ENCODE results near the gene RIIAD1.
A peak's percentile ranks its signal among the peaks of the same experiment; 100 is the strongest.
"Not testable (repeated sequence)": the region's sequence is repeated elsewhere in the genome, so short reads cannot be mapped to it uniquely, and the experiment has no call there.

Gene RIIAD1

GRCh38 chr1:151720974-151721787 is at the start of gene RIIAD1:
RIIAD1 (plus strand) TSS chr1:151721522; CDS start chr1:151721537, 15 bp downstream.
- FAIRE-seq, result no peak

- FAIRE-seq, result no peak
These were observed 47.9 kb upstream of the RIIAD1 start for GRCh38 chr1:151673407-151673806.

GRCh38 chr1:151680391-151680790 is 40.9 kb upstream of the RIIAD1 start:
- no peak for FAIRE-seq

GRCh38 chr1:151680826-151681225 is 40.5 kb upstream of the RIIAD1 start:
- FAIRE-seq, result peak; percentile 5

- no peak for FAIRE-seq
These were observed 39.4 kb upstream of the RIIAD1 start for GRCh38 chr1:151681923-151682322.

GRCh38 chr1:151682901-151683300 is 38.4 kb upstream of the RIIAD1 start:
- not testable (repeated sequence) for FAIRE-seq

GRCh38 chr1:151684128-151684527 is 37.2 kb upstream of the RIIAD1 start:
- peak; percentile 29 for FAIRE-seq

GRCh38 chr1:151686561-151686960 is 34.8 kb upstream of the RIIAD1 start:
- FAIRE-seq, result no peak

GRCh38 chr1:151689494-151689893 is 31.8 kb upstream of the RIIAD1 start:
- no peak for FAIRE-seq

- FAIRE-seq, result no peak
These were observed 29.1 kb upstream of the RIIAD1 start for GRCh38 chr1:151692226-151692625.

GRCh38 chr1:151693057-151693651 is 28.2 kb upstream of the RIIAD1 start:
- FAIRE-seq, result peak; percentile 90

- FAIRE-seq, result no peak
These were observed 19.8 kb upstream of the RIIAD1 start for GRCh38 chr1:151701515-151701914.

- FAIRE-seq, result no peak
These were observed 18.4 kb upstream of the RIIAD1 start for GRCh38 chr1:151702936-151703335.

- FAIRE-seq, result no peak
These were observed 17.5 kb upstream of the RIIAD1 start for GRCh38 chr1:151703813-151704212.

- FAIRE-seq, result no peak
These were observed 17.1 kb upstream of the RIIAD1 start for GRCh38 chr1:151704246-151704645.

GRCh38 chr1:151705146-151705545 is 16.2 kb upstream of the RIIAD1 start:
- FAIRE-seq, result no peak

- FAIRE-seq, result no peak
These were observed 15.4 kb upstream of the RIIAD1 start for GRCh38 chr1:151705753-151706463.

- no peak for FAIRE-seq
These were observed 14.6 kb upstream of the RIIAD1 start for GRCh38 chr1:151706464-151707415.

- FAIRE-seq, result no peak
These were observed 13.7 kb upstream of the RIIAD1 start for GRCh38 chr1:151707541-151708065.

- FAIRE-seq, result no peak
These were observed 12.4 kb upstream of the RIIAD1 start for GRCh38 chr1:151708891-151709290.

- no peak for FAIRE-seq
These were observed 11.0 kb upstream of the RIIAD1 start for GRCh38 chr1:151710187-151710840.
